OCI-LY7 (cell line): ENCODE data around the gene MAP2K2. TPM values are rescaled to one million over a fixed set of nuclear protein-coding genes. Genes with fewer than 3 reads are reported as not detected.

Source experiments
- BruUV-seq: library from RNA; stranded (reverse); fragments of 400-500 nt; replicated peaks from 2 replicates; lab custom pipeline; 2021; lab: Mats Ljungman, UMichigan
- CTCF ChIA-PET: fragments of 300-600 bp; sonication (Branson Sonifier 250); formaldehyde crosslinking; loops from one replicate; lab custom pipeline; 2022; ENCODE audit warnings: antibody characterized with exemption; ENCODE audit not compliant: unreplicated experiment; lab: Charles Lee
- POLR2A ChIA-PET: fragments of 300-600 bp; sonication (Branson Sonifier 250); formaldehyde crosslinking; loops from one replicate; lab custom pipeline; 2022; ENCODE audit warnings: antibody characterized with exemption; lab: Charles Lee
- DNase-seq: peaks from one replicate; pipeline ENCODE4 v3.0.0-alpha.2; 2015; ENCODE audit warnings: low spot score
- H2AFZ ChIP-seq: fragments of 200-600 bp; sonication (generic), shearing (Covaris generic); 2 replicates; pipeline ENCODE4 v1.6.1; 2014; ENCODE audit warnings: mild to moderate bottlenecking, antibody characterized with exemption, low read length, moderate library complexity
- H3K27ac ChIP-seq: fragments of 200-600 bp; sonication (generic); 2 replicates; pipeline ENCODE4 v1.5.1; 2014; ENCODE audit warnings: mixed run types, low read depth, mild to moderate bottlenecking, moderate library complexity, low read length, inconsistent platforms; ENCODE audit not compliant: poor library complexity, severe bottlenecking
- H3K36me3 ChIP-seq: fragments of 200-600 bp; sonication (generic); 2 replicates; pipeline ENCODE4 v1.6.1; 2014; ENCODE audit warnings: mild to moderate bottlenecking, antibody characterized with exemption, low read length, moderate library complexity, mixed read lengths; ENCODE audit not compliant: insufficient read depth
- H3K4me1 ChIP-seq: fragments of 200-600 bp; sonication (generic); 2 replicates; pipeline ENCODE4 v1.5.1; 2014; ENCODE audit warnings: mild to moderate bottlenecking, low read length; ENCODE audit not compliant: insufficient read depth, poor library complexity, severe bottlenecking
- H3K4me2 ChIP-seq: fragments of 200-600 bp; sonication (generic); 2 replicates; pipeline ENCODE4 v1.6.1; 2014; ENCODE audit warnings: mild to moderate bottlenecking, low read length
- H3K4me3 ChIP-seq: fragments of 200-600 bp; sonication (generic); 2 replicates; pipeline ENCODE4 v1.5.1; 2014; ENCODE audit warnings: mild to moderate bottlenecking, low read depth, low read length; ENCODE audit not compliant: poor library complexity, severe bottlenecking
- H3K79me2 ChIP-seq: fragments of 200-600 bp; sonication (generic); 2 replicates; pipeline ENCODE4 v1.6.1; 2016; ENCODE audit warnings: low read depth, mild to moderate bottlenecking, low read length, moderate library complexity, mixed read lengths; ENCODE audit not compliant: insufficient read depth
- H3K9me2 ChIP-seq: fragments of 200-600 bp; sonication (generic); 2 replicates; pipeline ENCODE4 v1.6.1; 2016; ENCODE audit warnings: mild to moderate bottlenecking, low read length, mixed read lengths; ENCODE audit not compliant: insufficient read depth
- H3K9me3 ChIP-seq: fragments of 200-600 bp; sonication (generic); 2 replicates; pipeline ENCODE4 v1.6.1; 2014; ENCODE audit warnings: mild to moderate bottlenecking, mixed run types, low read length, mixed read lengths
- H4K20me1 ChIP-seq: fragments of 200-600 bp; sonication (generic); 2 replicates; pipeline ENCODE4 v1.6.1; 2014; ENCODE audit warnings: mild to moderate bottlenecking, antibody characterized with exemption, low read length, moderate library complexity, mixed read lengths; ENCODE audit not compliant: insufficient read depth
- CTCF ChIP-seq: fragments of 200-600 bp; sonication (generic); conservative IDR thresholded peaks from 2 replicates; pipeline ENCODE4 v1.5.1; 2014; ENCODE audit warnings: mild to moderate bottlenecking, antibody characterized with exemption, low read length, moderate library complexity, mixed read lengths
- EZH2phosphoT487 ChIP-seq: fragments of 200-600 bp; sonication (generic); IDR thresholded peaks from 2 replicates; pipeline ENCODE4 v1.6.1; 2018; ENCODE audit warnings: low read depth, borderline replicate concordance, mild to moderate bottlenecking, mixed run types, antibody characterized with exemption, low read length, moderate library complexity, mixed read lengths
- intact Hi-C: fragments of 100-400 bp; cut with micrococcal nuclease; formaldehyde crosslinking; loops from one replicate; pipeline ENCODE4 v1.10.0; 2022; ENCODE audit not compliant: unreplicated experiment
- total RNA-seq, 2 experiments: library from RNA; depleted of rRNA in 1 of 2; stranded (reverse); fragments of >200 nt in 1 of 2; shearing (Covaris generic) in 1 of 2; gene quantifications; 2 replicates each; pipeline ENCODE4 v1.2.3, GENCODE V29; 2014 to 2022

MAP2K2 gene
- total RNA-seq, 2 experiments from 2014 or later = 105 to 116 TPM

DNA sequence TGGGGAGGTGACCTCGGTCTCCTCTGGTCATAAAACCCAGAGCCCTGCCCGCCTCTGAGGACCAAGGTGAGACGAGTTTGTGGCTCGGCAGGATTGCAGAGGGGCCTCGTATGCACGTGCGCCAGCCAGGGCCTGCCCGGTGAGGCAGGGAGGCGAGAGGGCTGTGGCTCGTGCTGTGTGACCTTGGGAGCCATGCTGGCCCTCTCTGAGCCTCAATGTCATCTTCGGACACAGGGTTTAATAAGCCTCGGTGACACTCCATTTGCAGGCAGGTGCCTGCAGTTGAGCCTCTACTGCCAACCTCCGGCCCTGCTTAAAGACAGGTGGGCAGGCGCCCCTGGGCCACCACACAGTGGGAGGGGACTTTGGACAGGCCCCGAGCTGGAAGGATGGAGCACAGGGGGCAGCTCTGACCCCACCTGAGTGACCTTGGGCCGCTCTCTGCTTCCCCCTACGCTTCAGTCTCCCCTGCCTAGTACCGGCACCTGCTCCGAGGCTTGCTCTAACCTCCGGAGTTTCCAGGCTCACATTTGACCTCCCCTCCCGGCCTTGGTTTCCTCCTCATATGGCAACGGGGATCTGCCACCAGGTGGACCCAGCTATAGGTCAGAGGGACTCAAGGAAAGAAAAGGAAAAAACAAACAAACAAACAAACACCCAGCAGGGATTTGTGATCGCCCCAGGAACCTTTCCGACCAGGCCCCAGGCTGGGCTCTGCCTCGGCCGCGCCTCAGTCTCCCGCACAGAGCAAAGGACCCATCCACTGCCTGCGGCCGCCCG, 60.4 kb downstream of the MAP2K2 start:
- Histone ChIP-seq H3K36me3 (peaks cover 52% of the 10 kb centered on the region), H3K4me1 (peaks cover 55% of the 10 kb centered on the region), H3K9me2 (no peaks in the 10 kb centered on the region), H3K9me3 (no peaks in the 10 kb centered on the region), H3K4me3 (peak overlapping the region; percentile 98), H2AFZ (no peak overlapping the region), H4K20me1 (peaks cover 34% of the 10 kb centered on the region), H3K27ac (peak overlapping the region; percentile 69), H3K79me2 (peaks cover 66% of the 10 kb centered on the region), H3K4me2 (peak overlapping the region; percentile 73)
- TF ChIP-seq CTCF = peak; percentile 43; the same call in 1 of the 2 replicates
- no peak for TF ChIP-seq EZH2phosphoT487
- POLR2A ChIA-PET = no interaction called here
- CTCF ChIA-PET = no interaction called here
- peak; percentile 41 for DNase-seq
- intact Hi-C loops = loop anchor here (5.0 kb wide), 1 partner anchor 119 kb away; the partner anchor contains the start of genes ANKRD24 and SIRT6
- TSS peak; percentile 61 for BruUV-seq

DNA sequence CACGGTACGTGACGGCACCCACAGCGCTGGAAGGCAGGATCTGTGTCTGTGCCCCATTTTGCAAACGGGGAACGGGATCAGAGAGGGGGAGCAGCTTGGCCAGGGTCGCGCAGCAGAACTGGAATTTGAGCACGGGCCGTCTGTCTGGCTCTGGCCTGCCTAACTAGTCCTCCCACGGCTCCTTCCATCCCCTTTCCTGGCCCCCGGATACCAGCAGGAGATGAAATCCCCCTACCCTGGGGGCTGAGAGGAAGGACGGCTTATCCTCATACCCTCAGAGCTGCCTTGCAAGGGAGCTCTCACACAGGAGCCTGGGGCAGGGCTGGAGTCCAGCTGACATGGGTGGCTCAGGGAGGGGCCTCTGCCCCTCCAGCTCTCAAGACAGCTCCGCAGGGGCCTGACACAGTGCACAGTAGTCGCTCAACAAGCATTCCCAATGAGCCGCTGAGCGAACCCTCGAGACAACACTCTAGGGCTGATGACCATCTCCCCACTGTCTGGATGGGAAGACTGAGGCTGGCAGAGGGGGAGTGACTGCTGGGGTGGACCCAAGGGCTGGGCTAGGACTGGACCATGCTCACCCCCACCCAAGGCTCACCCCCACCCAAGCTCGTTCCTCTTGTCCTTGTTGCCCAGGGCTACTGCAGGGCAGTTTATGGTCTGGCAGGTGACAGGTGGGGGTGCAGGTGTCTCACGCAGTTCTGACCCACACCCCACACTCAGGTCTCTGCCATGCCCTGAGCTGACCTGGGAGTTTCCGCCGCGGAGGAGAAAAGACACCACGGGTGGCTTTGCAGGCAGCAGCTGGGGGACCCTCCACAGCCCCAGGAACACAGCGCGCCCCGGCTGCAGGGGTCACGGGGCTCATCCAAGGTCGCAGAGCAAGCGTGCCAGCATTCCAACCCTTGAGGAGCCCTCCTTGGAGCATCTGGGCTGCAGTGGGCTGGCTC, 61.2 kb downstream of the MAP2K2 start:
- Histone ChIP-seq H3K27ac (peak overlapping the region; percentile 4), H3K9me2 (no peaks in the 10 kb centered on the region), H3K4me2 (peak overlapping the region; percentile 73), H4K20me1 (peaks cover 34% of the 10 kb centered on the region), H3K4me3 (peak overlapping the region; percentile 98), H3K79me2 (peaks cover 73% of the 10 kb centered on the region), H3K36me3 (peaks cover 55% of the 10 kb centered on the region), H3K9me3 (no peaks in the 10 kb centered on the region), H2AFZ (no peak overlapping the region), H3K4me1 (peaks cover 47% of the 10 kb centered on the region)
- BruUV-seq = no TSS peak
- intact Hi-C loops = loop anchor here (5.0 kb wide), 1 partner anchor 120 kb away; the partner anchor contains the start of genes ANKRD24 and SIRT6
- DNase-seq = no peak
- ChIA-PET POLR2A (no interaction called here), CTCF (no interaction called here)
- TF ChIP-seq CTCF = no peak
- TF ChIP-seq EZH2phosphoT487 = no peak
